ENCODE measurements around the gene VWA8.

Gene VWA8

DNA sequence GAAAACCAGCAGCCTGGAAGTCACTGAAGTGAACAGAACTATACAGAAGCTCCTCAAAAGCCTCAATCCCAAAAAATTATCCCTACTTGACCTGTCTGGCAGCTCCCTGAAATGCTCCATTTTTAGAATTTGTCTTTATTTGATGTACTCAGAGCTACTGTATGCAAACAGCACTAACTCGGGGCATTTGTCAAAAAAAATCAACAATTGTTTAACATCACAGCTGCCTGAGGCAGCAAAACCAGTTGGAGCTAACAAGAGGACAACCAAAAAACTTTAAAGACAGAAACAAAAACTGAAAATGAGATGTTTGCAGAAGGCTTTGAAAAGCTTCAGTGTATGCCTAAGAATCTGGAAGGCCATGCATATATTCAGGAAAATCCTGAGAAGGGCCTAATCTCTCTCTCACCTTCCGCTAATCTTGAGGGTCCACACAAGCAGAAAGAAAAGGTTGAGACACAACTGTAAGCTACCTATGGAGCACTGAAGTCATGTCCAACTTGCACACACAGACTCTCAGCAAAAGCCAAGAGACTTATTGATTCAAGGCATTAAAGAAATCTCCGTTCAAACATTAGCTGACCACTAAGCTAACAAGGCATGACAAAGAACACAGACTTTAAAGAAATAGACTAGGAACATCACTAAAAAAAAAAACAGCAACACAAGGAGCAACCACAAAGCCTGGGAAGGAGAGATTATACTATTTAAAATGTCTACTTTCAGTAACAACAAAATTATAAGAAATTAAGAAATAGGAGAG is 16.1 kb downstream of the VWA8 start:
- in situ Hi-C loops (cut with MboI; ENCODE audit: low pct_unique_long_range_greater_than_20kb, low sequenced_read_pairs, unreplicated experiment), result no loop called here
- DNase-seq (ENCODE audit: low spot score), result no peak
- TF ChIP-seq CTCF (IDR thresholded peaks at IDR 0.05; ENCODE audit: extremely low read depth, insufficient read depth, missing control alignments), result no peak

GRCh38 chr13:41944229-41944628 is 16.7 kb downstream of the VWA8 start:
- DNase-seq (ENCODE audit: low spot score), result no peak
- in situ Hi-C loops (cut with MboI; ENCODE audit: low pct_unique_long_range_greater_than_20kb, low sequenced_read_pairs, unreplicated experiment), result no loop called here
- TF ChIP-seq CTCF (IDR thresholded peaks at IDR 0.05; ENCODE audit: extremely low read depth, insufficient read depth, missing control alignments), result no peak

GRCh38 chr13:41942462-41943094 is 18.3 kb downstream of the VWA8 start:
- no peak for DNase-seq (ENCODE audit: low spot score)
- in situ Hi-C loops (cut with MboI; ENCODE audit: low pct_unique_long_range_greater_than_20kb, low sequenced_read_pairs, unreplicated experiment), result no loop called here
- TF ChIP-seq CTCF (IDR thresholded peaks at IDR 0.05; ENCODE audit: extremely low read depth, insufficient read depth, missing control alignments), result peak; percentile 44

GRCh38 chr13:41941174-41941573 is 19.7 kb downstream of the VWA8 start:
- no peak for TF ChIP-seq CTCF (IDR thresholded peaks at IDR 0.05; ENCODE audit: extremely low read depth, insufficient read depth, missing control alignments)
- no peak for DNase-seq (ENCODE audit: low spot score)
- in situ Hi-C loops (cut with MboI; ENCODE audit: low pct_unique_long_range_greater_than_20kb, low sequenced_read_pairs, unreplicated experiment), result no loop called here

DNA sequence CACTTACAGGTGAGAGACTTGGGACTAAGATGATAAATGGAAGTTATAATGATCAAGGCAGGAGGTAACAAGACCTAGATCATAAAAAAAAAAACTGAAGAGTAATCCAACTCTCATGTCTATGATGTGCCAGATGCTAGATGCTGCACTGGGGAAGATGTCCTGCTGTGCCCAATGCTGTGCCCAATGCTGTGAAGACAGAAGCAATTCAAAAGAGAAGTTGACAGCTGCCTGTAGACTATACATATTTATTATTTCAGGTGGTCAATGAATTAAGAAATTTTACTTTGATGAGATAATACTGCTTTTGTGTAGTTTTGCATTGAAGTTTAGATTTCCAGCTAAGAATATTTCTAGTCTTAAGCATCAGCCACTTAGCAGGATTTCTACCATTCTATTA is 21.5 kb downstream of the VWA8 start:
- in situ Hi-C loops (cut with MboI; ENCODE audit: low pct_unique_long_range_greater_than_20kb, low sequenced_read_pairs, unreplicated experiment), result no loop called here
- TF ChIP-seq CTCF (IDR thresholded peaks at IDR 0.05; ENCODE audit: extremely low read depth, insufficient read depth, missing control alignments), result no peak

DNA sequence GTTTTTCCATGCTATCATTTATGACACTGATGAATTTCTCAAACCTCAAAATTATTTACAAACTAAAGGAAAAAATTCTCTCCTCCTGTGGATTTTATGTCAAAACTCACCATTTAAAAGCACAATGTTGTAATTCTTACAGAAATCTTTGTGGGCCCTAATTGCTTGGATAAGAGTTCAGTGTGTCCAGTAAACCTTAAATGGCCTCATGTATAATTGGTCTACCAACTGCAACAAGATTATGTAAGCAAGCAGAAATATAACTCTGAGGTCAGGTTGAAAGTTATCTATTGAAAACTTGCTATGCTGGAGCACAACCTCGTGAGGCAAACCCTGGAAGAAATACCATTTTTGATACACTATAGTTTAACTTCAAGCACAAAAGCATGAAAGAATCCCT is 22.0 kb downstream of the VWA8 start:
- in situ Hi-C loops (cut with MboI; ENCODE audit: low pct_unique_long_range_greater_than_20kb, low sequenced_read_pairs, unreplicated experiment), result no loop called here
- no peak for TF ChIP-seq CTCF (IDR thresholded peaks at IDR 0.05; ENCODE audit: extremely low read depth, insufficient read depth, missing control alignments)
- DNase-seq (ENCODE audit: low spot score), result no peak

More for the DNA sequence above, 21.5 kb downstream of the VWA8 start:
- no peak for DNase-seq (ENCODE audit: low spot score)
